GM21447 (cell line): Measurements from ENCODE around the gene FGFBP3.

Experiments used
- ATAC-seq: cut with Tn5 transposase; IDR thresholded peaks from one replicate; pipeline ENCODE4 v1.9.1; 2021; ENCODE audit not compliant: unreplicated experiment

FGFBP3 gene

GRCh38 chr10:91856637-91857036, 52.6 kb downstream of the FGFBP3 start:
- no peak for ATAC-seq
